ENCODE measurements around the gene INTS3. TPM values are rescaled to one million over a fixed set of nuclear protein-coding genes. Genes with fewer than 3 reads are reported as not detected.

The INTS3 gene
- total and polyA plus RNA-seq, 2 of the 8 experiments (the other 6 are each of a cell fraction or from before 2014, with no cell fraction given) = 66.8 to 93.2 TPM

DNA sequence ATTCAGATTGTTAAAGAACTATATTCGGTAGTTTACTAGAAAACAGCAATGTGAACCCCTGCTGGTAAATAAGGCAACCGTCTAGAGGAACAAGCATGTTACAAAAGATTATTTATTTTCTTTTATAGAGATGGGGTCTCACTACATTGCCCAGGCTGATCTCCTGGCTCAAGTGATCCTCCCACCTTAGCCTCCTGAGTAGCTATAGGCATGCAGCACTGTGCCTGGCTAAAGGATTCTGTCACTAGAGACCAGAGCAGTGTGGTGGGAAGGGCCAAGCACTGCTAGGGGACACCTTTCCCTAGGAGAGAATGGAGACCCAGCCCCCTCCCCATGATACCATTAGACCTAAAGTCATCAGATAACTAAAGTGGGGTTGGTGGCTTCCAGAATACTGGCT is 76.3 kb downstream of the INTS3 start (continued):
- TF ChIP-seq, protein P1, sequence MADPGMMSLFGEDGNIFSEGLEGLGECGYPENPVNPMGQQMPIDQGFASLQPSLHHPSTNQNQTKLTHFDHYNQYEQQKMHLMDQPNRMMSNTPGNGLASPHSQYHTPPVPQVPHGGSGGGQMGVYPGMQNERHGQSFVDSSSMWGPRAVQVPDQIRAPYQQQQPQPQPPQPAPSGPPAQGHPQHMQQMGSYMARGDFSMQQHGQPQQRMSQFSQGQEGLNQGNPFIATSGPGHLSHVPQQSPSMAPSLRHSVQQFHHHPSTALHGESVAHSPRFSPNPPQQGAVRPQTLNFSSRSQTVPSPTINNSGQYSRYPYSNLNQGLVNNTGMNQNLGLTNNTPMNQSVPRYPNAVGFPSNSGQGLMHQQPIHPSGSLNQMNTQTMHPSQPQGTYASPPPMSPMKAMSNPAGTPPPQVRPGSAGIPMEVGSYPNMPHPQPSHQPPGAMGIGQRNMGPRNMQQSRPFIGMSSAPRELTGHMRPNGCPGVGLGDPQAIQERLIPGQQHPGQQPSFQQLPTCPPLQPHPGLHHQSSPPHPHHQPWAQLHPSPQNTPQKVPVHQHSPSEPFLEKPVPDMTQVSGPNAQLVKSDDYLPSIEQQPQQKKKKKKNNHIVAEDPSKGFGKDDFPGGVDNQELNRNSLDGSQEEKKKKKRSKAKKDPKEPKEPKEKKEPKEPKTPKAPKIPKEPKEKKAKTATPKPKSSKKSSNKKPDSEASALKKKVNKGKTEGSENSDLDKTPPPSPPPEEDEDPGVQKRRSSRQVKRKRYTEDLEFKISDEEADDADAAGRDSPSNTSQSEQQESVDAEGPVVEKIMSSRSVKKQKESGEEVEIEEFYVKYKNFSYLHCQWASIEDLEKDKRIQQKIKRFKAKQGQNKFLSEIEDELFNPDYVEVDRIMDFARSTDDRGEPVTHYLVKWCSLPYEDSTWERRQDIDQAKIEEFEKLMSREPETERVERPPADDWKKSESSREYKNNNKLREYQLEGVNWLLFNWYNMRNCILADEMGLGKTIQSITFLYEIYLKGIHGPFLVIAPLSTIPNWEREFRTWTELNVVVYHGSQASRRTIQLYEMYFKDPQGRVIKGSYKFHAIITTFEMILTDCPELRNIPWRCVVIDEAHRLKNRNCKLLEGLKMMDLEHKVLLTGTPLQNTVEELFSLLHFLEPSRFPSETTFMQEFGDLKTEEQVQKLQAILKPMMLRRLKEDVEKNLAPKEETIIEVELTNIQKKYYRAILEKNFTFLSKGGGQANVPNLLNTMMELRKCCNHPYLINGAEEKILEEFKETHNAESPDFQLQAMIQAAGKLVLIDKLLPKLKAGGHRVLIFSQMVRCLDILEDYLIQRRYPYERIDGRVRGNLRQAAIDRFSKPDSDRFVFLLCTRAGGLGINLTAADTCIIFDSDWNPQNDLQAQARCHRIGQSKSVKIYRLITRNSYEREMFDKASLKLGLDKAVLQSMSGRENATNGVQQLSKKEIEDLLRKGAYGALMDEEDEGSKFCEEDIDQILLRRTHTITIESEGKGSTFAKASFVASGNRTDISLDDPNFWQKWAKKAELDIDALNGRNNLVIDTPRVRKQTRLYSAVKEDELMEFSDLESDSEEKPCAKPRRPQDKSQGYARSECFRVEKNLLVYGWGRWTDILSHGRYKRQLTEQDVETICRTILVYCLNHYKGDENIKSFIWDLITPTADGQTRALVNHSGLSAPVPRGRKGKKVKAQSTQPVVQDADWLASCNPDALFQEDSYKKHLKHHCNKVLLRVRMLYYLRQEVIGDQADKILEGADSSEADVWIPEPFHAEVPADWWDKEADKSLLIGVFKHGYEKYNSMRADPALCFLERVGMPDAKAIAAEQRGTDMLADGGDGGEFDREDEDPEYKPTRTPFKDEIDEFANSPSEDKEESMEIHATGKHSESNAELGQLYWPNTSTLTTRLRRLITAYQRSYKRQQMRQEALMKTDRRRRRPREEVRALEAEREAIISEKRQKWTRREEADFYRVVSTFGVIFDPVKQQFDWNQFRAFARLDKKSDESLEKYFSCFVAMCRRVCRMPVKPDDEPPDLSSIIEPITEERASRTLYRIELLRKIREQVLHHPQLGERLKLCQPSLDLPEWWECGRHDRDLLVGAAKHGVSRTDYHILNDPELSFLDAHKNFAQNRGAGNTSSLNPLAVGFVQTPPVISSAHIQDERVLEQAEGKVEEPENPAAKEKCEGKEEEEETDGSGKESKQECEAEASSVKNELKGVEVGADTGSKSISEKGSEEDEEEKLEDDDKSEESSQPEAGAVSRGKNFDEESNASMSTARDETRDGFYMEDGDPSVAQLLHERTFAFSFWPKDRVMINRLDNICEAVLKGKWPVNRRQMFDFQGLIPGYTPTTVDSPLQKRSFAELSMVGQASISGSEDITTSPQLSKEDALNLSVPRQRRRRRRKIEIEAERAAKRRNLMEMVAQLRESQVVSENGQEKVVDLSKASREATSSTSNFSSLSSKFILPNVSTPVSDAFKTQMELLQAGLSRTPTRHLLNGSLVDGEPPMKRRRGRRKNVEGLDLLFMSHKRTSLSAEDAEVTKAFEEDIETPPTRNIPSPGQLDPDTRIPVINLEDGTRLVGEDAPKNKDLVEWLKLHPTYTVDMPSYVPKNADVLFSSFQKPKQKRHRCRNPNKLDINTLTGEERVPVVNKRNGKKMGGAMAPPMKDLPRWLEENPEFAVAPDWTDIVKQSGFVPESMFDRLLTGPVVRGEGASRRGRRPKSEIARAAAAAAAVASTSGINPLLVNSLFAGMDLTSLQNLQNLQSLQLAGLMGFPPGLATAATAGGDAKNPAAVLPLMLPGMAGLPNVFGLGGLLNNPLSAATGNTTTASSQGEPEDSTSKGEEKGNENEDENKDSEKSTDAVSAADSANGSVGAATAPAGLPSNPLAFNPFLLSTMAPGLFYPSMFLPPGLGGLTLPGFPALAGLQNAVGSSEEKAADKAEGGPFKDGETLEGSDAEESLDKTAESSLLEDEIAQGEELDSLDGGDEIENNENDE (IDR thresholded peaks at IDR 0.05; ENCODE audit: insufficient replicate concordance, low read length) = no peak
- TF ChIP-seq BRCA1 (IDR thresholded peaks at IDR 0.05; ENCODE audit: low read depth, low read length) = no peak
- no peak for TF ChIP-seq BCL11A (IDR thresholded peaks at IDR 0.05; ENCODE audit: low read depth in 2 of 2, low read length in 2 of 2)
- no peak for TF ChIP-seq CBX8 (IDR thresholded peaks at IDR 0.05; ENCODE audit: borderline replicate concordance, low read depth, low read length)
- TF ChIP-seq SP4 (IDR thresholded peaks at IDR 0.05; ENCODE audit: low read length) = no peak
- TF ChIP-seq ZNF274 (IDR thresholded peaks at IDR 0.05; ENCODE audit: borderline replicate concordance, extremely low read depth, low read length) = no peak
- TF ChIP-seq BACH1 (IDR thresholded peaks at IDR 0.05; ENCODE audit: low read length) = no peak
- TF ChIP-seq CBX5 (IDR thresholded peaks at IDR 0.05; ENCODE audit: low read depth, low read length) = no peak
- TF ChIP-seq MAFK (IDR thresholded peaks at IDR 0.05; ENCODE audit: low read depth, low read length) = no peak
- no peak for TF ChIP-seq SP2 (IDR thresholded peaks at IDR 0.05; ENCODE audit: low read length)
- TF ChIP-seq KDM4A (IDR thresholded peaks at IDR 0.05; ENCODE audit: low read depth, low read length, severe bottlenecking) = no peak
- no peak for TF ChIP-seq TCF12 (IDR thresholded peaks at IDR 0.05; ENCODE audit: low read depth, low read length)
- no peak for TF ChIP-seq PHF8 (conservative IDR thresholded peaks at IDR 0.05; ENCODE audit: low read depth, low read length)
- no peak for TF ChIP-seq TBP (IDR thresholded peaks at IDR 0.05; ENCODE audit: low read depth, low read length)

Data from H1 (cell line).